Mesendoderm (in vitro differentiated cells): ENCODE data around the gene PPFIBP1.

Experiments used
- DNase-seq: peaks from one replicate; pipeline ENCODE4 v3.0.0; 2013
- H2AK5ac ChIP-seq: 2 replicates; pipeline ENCODE4 v1.6.1; 2013; ENCODE audit warnings: low read length, inconsistent platforms
- H2BK120ac ChIP-seq: 2 replicates; pipeline ENCODE4 v1.6.1; 2013; ENCODE audit warnings: low read depth, mild to moderate bottlenecking, low read length, moderate library complexity, mixed read lengths
- H2BK15ac ChIP-seq: replicated peaks from 2 replicates; pipeline ENCODE4 v1.6.1; 2013; ENCODE audit warnings: low read depth, mild to moderate bottlenecking, moderate library complexity
- H2BK5ac ChIP-seq: 2 replicates; pipeline ENCODE4 v1.6.1; 2013; ENCODE audit warnings: low read length, inconsistent platforms
- H3K18ac ChIP-seq: 2 replicates; pipeline ENCODE4 v1.6.1; 2013; ENCODE audit warnings: mild to moderate bottlenecking, low read length, mixed read lengths
- H3K23ac ChIP-seq: one replicate; pipeline ENCODE4 v1.6.1; 2013; ENCODE audit warnings: low read length
- H3K27ac ChIP-seq: 2 replicates; pipeline ENCODE4 v1.5.1; 2013; ENCODE audit warnings: low read depth, mild to moderate bottlenecking, inconsistent platforms, low read length, moderate library complexity
- H3K27me3 ChIP-seq: 2 replicates; pipeline ENCODE4 v1.6.1; 2013; ENCODE audit warnings: low read length, control low read depth, mild to moderate bottlenecking, inconsistent platforms; ENCODE audit not compliant: insufficient read depth, poor library complexity
- H3K36me3 ChIP-seq: 2 replicates; pipeline ENCODE4 v1.6.1; 2013; ENCODE audit warnings: low read length, inconsistent platforms; ENCODE audit not compliant: control insufficient read depth, insufficient read depth
- H3K4ac ChIP-seq: one replicate; pipeline ENCODE4 v1.6.1; 2013; ENCODE audit warnings: low read depth, mild to moderate bottlenecking, low read length, moderate library complexity
- H3K4me1 ChIP-seq: 2 replicates; pipeline ENCODE4 v1.6.1; 2013; ENCODE audit warnings: low read depth, low read length, inconsistent platforms; ENCODE audit not compliant: control insufficient read depth
- H3K4me2 ChIP-seq: 2 replicates; pipeline ENCODE4 v1.6.1; 2013; ENCODE audit warnings: low read length
- H3K4me3 ChIP-seq: 2 replicates; pipeline ENCODE4 v1.5.1; 2013; ENCODE audit warnings: mild to moderate bottlenecking, low read length
- H3K56ac ChIP-seq: one replicate; pipeline ENCODE4 v1.6.1; 2013; ENCODE audit warnings: low read length
- H3K79me1 ChIP-seq: 2 replicates; pipeline ENCODE4 v1.6.1; 2013; ENCODE audit warnings: low read length, inconsistent platforms
- H3K79me2 ChIP-seq: 2 replicates; pipeline ENCODE4 v1.6.1; 2013; ENCODE audit warnings: mild to moderate bottlenecking, low read length; ENCODE audit not compliant: control insufficient read depth, insufficient read depth
- H3K9ac ChIP-seq: 2 replicates; pipeline ENCODE4 v1.6.1; 2013; ENCODE audit warnings: low read length, inconsistent platforms
- H4K5ac ChIP-seq: one replicate; pipeline ENCODE4 v1.6.1; 2013; ENCODE audit warnings: low read length
- H4K8ac ChIP-seq: one replicate; pipeline ENCODE4 v1.6.1; 2013; ENCODE audit warnings: low read depth, mild to moderate bottlenecking, control low read depth, low read length, moderate library complexity
- WGBS: extraction: QIAGEN DNeasy Blood & Tissue Kit; methylation state at CpG from one replicate; pipeline ENCODE4 v1.1.7; 2013; ENCODE audit warnings: low lambda C conversion rate, missing lambda C conversion rate; ENCODE audit not compliant: insufficient coverage; ENCODE audit errors: extremely low coverage; 5-methylcytosine and 5-hydroxymethylcytosine counted together

The PPFIBP1 gene

GRCh38 chr12:27515671-27516070, 8.3 kb upstream of the PPFIBP1 start:
- no peak overlapping the region for H3K4ac ChIP-seq
- no peak overlapping the region for H2AK5ac ChIP-seq
- no peak overlapping the region for H2BK120ac ChIP-seq
- H3K9ac ChIP-seq: peak overlapping the region; percentile 37
- DNase-seq: peak; percentile 95
- no peaks in the 10 kb centered on the region for H3K36me3 ChIP-seq
- peak overlapping the region; percentile 44 for H3K18ac ChIP-seq
- peak overlapping the region; percentile 61 for H2BK5ac ChIP-seq
- no peak overlapping the region for H4K8ac ChIP-seq
- H3K4me3 ChIP-seq: no peak overlapping the region
- H3K27me3 ChIP-seq: no peaks in the 10 kb centered on the region
- H2BK15ac ChIP-seq: no peak overlapping the region
- peaks cover 5% of the 10 kb centered on the region for H3K4me1 ChIP-seq
- no peak overlapping the region for H3K56ac ChIP-seq
- peak overlapping the region; percentile 38 for H3K27ac ChIP-seq
- H3K23ac ChIP-seq: no peak overlapping the region
- no peak overlapping the region for H4K5ac ChIP-seq
- H3K79me1 ChIP-seq: no peaks in the 10 kb centered on the region
- H3K4me2 ChIP-seq: no peak overlapping the region
- H3K79me2 ChIP-seq: no peaks in the 10 kb centered on the region
- no CpG with 5 or more reads among the region's 9 CpGs for WGBS

GRCh38 chr12:27516625-27517024, 7.4 kb upstream of the PPFIBP1 start:
- Histone ChIP-seq H3K4me1 (peaks cover 13% of the 10 kb centered on the region), H3K23ac (no peak overlapping the region), H2BK15ac (no peak overlapping the region), H3K4ac (peak overlapping the region; percentile 70), H2BK120ac (peak overlapping the region; percentile 49), H4K8ac (no peak overlapping the region), H4K5ac (no peak overlapping the region), H3K79me2 (no peaks in the 10 kb centered on the region), H3K36me3 (no peaks in the 10 kb centered on the region), H3K79me1 (no peaks in the 10 kb centered on the region), H2BK5ac (no peak overlapping the region), H3K56ac (no peak overlapping the region), H3K4me3 (no peak overlapping the region), H2AK5ac (no peak overlapping the region), H3K9ac (no peak overlapping the region), H3K4me2 (no peak overlapping the region), H3K27me3 (no peaks in the 10 kb centered on the region), H3K27ac (no peak overlapping the region), H3K18ac (peak overlapping the region; percentile 83)
- no CpG with 5 or more reads among the region's 4 CpGs for WGBS
- no peak for DNase-seq

GRCh38 chr12:27517546-27517945, 6.5 kb upstream of the PPFIBP1 start:
- H4K5ac ChIP-seq: no peak overlapping the region
- H3K4me1 ChIP-seq: peaks cover 17% of the 10 kb centered on the region
- WGBS: no CpG with 5 or more reads among the region's 3 CpGs
- no peak overlapping the region for H4K8ac ChIP-seq
- no peaks in the 10 kb centered on the region for H3K27me3 ChIP-seq
- no peak overlapping the region for H2AK5ac ChIP-seq
- H2BK15ac ChIP-seq: no peak overlapping the region
- no peak overlapping the region for H2BK120ac ChIP-seq
- no peaks in the 10 kb centered on the region for H3K36me3 ChIP-seq
- DNase-seq: no peak
- no peak overlapping the region for H2BK5ac ChIP-seq
- H3K23ac ChIP-seq: no peak overlapping the region
- H3K27ac ChIP-seq: no peak overlapping the region
- no peak overlapping the region for H3K18ac ChIP-seq
- H3K4ac ChIP-seq: no peak overlapping the region
- no peak overlapping the region for H3K9ac ChIP-seq
- H3K79me2 ChIP-seq: no peaks in the 10 kb centered on the region
- H3K4me2 ChIP-seq: no peak overlapping the region
- no peak overlapping the region for H3K56ac ChIP-seq
- no peaks in the 10 kb centered on the region for H3K79me1 ChIP-seq
- no peak overlapping the region for H3K4me3 ChIP-seq

- no peaks in the 10 kb centered on the region for H3K79me2 ChIP-seq
- H2BK5ac ChIP-seq: no peak overlapping the region
- H4K8ac ChIP-seq: no peak overlapping the region
- H3K4me2 ChIP-seq: no peak overlapping the region
- no peak overlapping the region for H2BK120ac ChIP-seq
- H3K4me1 ChIP-seq: peaks cover 17% of the 10 kb centered on the region
- no peak overlapping the region for H4K5ac ChIP-seq
- H2AK5ac ChIP-seq: no peak overlapping the region
- no peak overlapping the region for H3K56ac ChIP-seq
- H3K4me3 ChIP-seq: no peak overlapping the region
- DNase-seq: no peak
- H3K18ac ChIP-seq: no peak overlapping the region
- H3K23ac ChIP-seq: no peak overlapping the region
- no peak overlapping the region for H3K9ac ChIP-seq
- no peak overlapping the region for H3K4ac ChIP-seq
- no peaks in the 10 kb centered on the region for H3K36me3 ChIP-seq
- H3K27me3 ChIP-seq: no peaks in the 10 kb centered on the region
- H3K27ac ChIP-seq: no peak overlapping the region
- H3K79me1 ChIP-seq: no peaks in the 10 kb centered on the region
- 100% methylated on average over 1 of the region's 7 CpGs for WGBS
- H2BK15ac ChIP-seq: no peak overlapping the region
Measured at GRCh38 chr12:27517961-27518665, 5.9 kb upstream of the PPFIBP1 start.

GRCh38 chr12:27521066-27521465, 2.9 kb upstream of the PPFIBP1 start:
- Histone ChIP-seq H2BK120ac (peak overlapping the region; percentile 10), H3K4ac (peak overlapping the region; percentile 58), H2AK5ac (peak overlapping the region; percentile 90), H3K27me3 (no peaks in the 10 kb centered on the region), H2BK5ac (peak overlapping the region; percentile 79), H2BK15ac (no peak overlapping the region), H3K9ac (peak overlapping the region; percentile 58), H3K79me1 (peaks cover 2% of the 10 kb centered on the region), H3K4me2 (peak overlapping the region; percentile 5), H3K56ac (peak overlapping the region; percentile 90), H3K4me1 (peaks cover 18% of the 10 kb centered on the region), H4K8ac (no peak overlapping the region), H3K23ac (peak overlapping the region; percentile 69), H3K4me3 (no peak overlapping the region), H3K27ac (peak overlapping the region; percentile 46), H3K18ac (peak overlapping the region; percentile 55), H3K79me2 (peaks cover 6% of the 10 kb centered on the region), H3K36me3 (no peaks in the 10 kb centered on the region), H4K5ac (no peak overlapping the region)
- no CpG with 5 or more reads among the region's 4 CpGs for WGBS
- peak; percentile 91 for DNase-seq

GRCh38 chr12:27521981-27522380, 2.0 kb upstream of the PPFIBP1 start:
- Histone ChIP-seq H3K23ac (no peak overlapping the region), H3K18ac (peak overlapping the region; percentile 71), H2BK120ac (no peak overlapping the region), H3K79me2 (peaks cover 11% of the 10 kb centered on the region), H3K79me1 (peaks cover 2% of the 10 kb centered on the region), H4K5ac (no peak overlapping the region), H3K4me3 (no peak overlapping the region), H3K4me2 (no peak overlapping the region), H3K9ac (peak overlapping the region; percentile 13), H3K36me3 (no peaks in the 10 kb centered on the region), H3K27ac (peak overlapping the region; percentile 58), H3K4ac (no peak overlapping the region), H2BK15ac (peak overlapping the region; percentile 22), H3K56ac (peak overlapping the region; percentile 63), H2AK5ac (no peak overlapping the region), H4K8ac (no peak overlapping the region), H2BK5ac (peak overlapping the region; percentile 55), H3K27me3 (no peaks in the 10 kb centered on the region), H3K4me1 (peaks cover 18% of the 10 kb centered on the region)
- no CpG with 5 or more reads among the region's 4 CpGs for WGBS
- DNase-seq: peak; percentile 84
